ENCODE data around the gene ATP5PO.
A peak's percentile ranks its signal among the peaks of the same experiment; 100 is the strongest.
"Not testable (repeated sequence)": the region's sequence is repeated elsewhere in the genome, so short reads cannot be mapped to it uniquely, and the experiment has no call there.

ATP5PO gene

DNA sequence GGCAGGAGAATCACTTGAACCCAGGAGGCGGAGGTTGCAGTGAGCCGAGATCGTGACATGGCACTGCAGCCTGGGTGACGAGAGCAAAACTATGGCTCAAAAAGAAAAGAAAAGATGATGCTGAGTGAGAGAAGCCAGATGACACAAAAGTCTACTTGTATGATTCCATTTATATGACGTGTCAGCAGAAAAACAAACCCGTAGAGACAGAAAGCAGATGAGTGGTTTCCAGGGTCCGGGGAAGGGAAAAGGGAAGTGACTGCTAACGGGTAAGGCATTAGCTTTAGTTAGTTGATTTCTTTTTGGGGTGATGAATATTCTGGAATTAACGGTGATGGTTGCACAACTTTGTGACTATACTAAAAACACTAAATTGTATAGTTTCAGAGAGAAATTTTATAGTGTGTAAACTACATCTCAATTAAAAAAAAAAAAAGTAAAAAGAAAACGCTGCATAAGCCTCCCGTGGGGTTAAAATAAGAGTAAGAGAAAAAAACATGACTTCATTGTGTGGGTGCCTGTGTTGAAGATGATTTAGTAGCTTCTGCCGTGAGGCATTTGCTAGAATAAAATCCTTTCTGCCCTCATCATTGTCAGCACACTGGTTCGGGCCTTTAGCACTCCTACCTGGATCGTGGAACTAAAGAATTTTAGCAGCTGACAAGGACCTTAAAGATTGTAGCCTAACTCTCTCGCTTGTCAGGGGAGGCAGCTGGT, 24.7 kb upstream of the ATP5PO start:
- DNase-seq: peak; percentile 97

DNA sequence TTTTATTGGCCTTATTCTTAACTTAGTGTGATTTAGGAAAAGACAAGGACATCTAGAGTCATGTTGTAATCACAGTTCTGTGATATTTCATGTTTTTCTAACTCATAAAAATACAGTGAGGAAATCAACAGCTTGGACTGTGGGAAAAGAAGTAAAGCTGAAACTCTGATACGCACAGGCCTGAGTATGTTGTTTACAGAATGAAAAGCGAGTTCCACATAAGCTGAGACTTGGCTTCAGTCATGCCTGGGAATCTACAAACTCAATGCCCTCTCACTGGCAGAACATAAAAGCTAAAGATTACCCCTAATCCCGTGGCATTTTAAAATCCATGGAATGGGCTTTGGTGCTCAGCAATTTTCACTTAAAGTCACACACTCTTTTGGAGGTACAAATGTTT, 23.6 kb upstream of the ATP5PO start:
- no peak for DNase-seq

- DNase-seq: no peak
Measured at GRCh38 chr21:33938381-33938780, 22.8 kb upstream of the ATP5PO start.

DNA sequence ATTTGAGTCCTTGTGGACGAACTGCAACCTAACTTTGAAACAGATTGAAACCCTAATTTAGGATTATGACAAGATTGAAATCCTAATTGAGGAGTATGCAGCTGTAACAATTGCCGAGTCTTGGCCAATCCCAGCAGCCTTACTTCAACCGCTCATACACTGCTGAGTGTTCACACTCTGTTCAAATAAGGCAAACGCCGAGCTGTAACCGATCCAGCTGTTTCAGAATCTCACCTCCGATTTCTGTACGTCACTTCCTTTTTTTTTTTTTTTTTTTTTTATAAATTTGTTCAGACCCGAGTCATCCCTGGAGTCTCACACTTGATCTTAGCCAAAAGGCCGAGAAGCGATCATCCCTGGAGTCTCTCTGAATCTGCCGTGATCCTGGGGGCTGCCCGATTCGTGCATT, 22.3 kb upstream of the ATP5PO start:
- no peak for DNase-seq

DNA sequence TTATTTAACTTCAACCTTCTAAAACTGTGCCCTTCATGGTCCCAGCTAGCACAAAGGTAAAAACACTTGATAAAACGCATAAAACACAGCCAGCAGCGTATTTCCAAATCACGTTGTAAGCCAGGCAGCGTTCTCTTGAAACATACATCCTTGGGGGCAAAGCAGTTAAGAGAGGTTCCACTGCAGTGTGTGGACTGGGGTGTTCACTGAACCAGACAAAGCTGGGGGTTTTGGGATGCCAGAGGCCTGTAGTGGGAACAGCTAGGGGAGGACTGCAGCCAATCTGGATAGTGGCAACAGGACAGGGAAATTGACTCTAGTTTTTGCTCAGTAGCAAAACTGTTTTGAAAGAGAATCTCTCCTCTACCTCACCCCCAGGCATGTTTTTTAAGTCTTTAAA, 21.5 kb upstream of the ATP5PO start:
- DNase-seq: no peak

- DNase-seq: no peak
Measured at GRCh38 chr21:33936301-33937038, 20.9 kb upstream of the ATP5PO start.

GRCh38 chr21:33932731-33933130, 17.1 kb upstream of the ATP5PO start:
- no peak for DNase-seq

DNA sequence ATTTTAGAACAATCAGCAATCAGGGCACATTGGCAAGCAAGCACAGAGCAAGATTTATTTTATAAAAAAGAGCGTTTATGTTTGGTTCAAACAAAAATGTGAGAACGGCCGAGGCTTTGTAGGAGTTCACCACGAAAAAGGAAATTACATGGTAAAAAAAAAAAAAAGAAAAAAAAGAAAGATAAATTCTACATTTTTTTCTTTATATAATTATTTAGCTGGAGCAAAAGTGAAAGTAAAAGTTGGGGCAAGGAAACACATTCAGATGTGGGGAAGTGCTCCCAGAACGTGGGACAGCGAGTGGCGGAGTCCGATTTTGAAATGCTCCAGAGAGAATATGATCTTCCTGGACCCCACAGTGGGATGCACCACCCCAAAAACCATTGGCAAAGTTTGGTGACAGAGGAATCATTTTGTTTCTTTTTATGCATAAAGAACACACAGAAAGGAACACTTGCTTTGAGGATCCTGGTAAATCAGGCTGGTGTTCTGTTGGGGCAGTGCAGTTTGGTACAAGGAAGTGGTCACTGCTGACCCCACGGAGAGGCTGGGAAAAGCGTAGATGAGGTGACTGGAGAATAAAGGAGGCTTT, 16.3 kb upstream of the ATP5PO start:
- DNase-seq: no peak

- DNase-seq: not testable (repeated sequence)
Measured at GRCh38 chr21:33931052-33931798, 15.6 kb upstream of the ATP5PO start.

DNA sequence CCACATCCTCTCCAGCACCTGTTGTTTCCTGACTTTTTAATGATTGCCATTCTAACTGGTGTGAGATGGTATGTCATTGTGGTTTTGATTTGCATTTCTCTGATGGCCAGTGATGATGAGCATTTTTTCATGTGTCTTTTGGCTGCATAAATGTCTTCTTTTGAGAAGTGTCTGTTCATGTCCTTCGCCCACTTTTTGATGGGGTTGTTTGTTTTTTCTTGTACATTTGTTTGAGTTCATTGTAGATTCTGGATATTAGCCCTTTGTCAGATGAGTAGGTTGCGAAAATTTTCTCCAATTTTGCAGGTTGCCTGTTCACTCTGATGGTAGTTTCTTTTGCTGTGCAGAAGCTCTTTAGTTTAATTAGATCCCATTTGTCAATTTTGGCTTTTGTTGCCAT, 10.6 kb upstream of the ATP5PO start:
- DNase-seq: not testable (repeated sequence)

DNA sequence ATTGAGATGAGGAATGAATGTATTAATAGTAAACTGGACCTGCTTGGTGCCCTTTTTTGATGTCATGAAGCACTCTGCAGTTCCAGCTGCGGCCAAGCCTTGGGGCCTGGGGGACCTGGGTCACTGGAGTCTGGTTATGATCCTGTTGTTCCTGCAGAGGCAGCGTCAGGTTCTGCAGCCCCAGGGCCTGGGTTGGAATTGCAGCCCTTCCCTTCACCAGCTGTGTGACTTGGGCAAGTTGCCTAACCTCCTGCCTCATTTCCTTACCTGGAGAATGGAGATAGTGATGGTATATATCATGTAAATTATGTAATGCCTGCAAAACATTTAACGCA, 9.1 kb upstream of the ATP5PO start:
- DNase-seq: no peak

DNA sequence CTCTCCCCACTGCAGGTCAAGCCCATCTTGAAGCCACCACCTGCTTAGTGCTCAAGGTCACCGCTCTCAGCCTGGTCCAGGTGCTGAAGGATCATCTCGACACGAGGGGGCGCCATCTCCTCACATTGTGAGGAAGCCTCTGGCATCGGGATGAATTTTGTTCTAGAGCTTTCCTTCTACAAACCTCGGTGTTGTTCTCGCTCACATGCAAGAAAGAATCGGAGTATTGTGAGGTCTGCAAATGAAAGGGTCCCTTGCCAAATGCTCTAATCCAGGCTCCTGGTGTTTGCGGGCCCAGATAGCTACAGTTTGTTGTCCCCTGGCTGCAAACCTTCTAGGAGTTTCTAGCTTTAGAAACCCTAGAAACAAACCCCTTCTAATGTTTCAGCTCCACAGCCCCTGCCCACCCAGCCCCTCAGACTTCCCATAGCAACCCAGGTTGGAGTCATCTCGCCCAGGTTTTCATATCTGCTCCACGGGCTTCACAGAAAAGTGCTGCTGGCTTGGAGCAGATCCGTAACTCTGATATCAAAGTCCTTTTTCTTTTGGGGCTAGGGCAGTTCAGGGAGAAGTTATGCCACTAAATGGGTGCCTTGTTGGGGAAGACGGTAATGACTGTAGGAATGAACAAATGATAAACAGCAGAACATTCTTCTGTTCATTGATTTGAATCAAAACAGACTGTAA, 8.6 kb upstream of the ATP5PO start:
- DNase-seq: peak; percentile 70

- no peak for DNase-seq
Measured at GRCh38 chr21:33917421-33917820, 1.8 kb upstream of the ATP5PO start.

GRCh38 chr21:33916200-33916567, 580 bp upstream of the ATP5PO start:
- no peak for DNase-seq

DNA sequence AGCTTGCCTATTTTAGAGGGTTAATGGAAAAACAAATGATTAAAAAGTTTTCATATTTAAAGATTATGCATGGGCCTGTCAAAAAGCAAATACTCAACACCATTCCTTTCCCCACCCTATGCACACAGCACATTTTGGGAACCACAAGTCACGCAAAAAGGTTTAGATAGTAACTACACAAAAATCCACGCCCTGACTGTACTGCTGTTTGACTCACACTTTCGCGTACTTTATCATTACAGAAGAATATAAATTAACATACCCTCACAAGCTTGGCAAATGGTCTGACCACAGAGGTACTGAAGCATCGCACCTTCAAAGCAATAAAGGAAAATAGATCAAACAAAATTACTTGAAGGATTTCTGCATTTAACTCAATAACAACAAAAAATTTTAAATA, 1.4 kb downstream of the ATP5PO start:
- DNase-seq: no peak

- no peak for DNase-seq
Measured at GRCh38 chr21:33909756-33910155, 5.8 kb downstream of the ATP5PO start.

- DNase-seq: no peak
Measured at GRCh38 chr21:33908760-33909159, 6.8 kb downstream of the ATP5PO start.

DNA sequence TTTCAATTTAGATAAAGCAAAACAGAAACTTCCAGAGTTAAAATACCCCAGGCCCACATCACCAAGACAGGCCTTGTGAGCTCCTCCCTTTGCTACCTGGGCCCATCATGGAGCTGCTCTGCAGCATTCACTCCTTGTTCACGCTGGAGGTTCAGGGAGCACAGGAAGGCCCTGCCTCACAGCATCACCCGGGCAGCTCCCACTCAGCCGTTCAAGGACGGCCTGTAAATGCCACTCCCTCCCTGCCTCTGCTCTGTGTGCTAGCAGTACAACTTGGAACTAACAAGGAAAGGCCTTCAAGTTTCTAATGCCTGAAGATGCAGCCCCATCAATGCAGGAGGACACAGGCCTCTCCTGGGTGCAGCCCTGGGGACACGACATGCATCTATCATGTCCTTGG, 11.6 kb downstream of the ATP5PO start:
- DNase-seq: no peak

- DNase-seq: no peak
Measured at GRCh38 chr21:33902349-33902748, 13.3 kb downstream of the ATP5PO start.

DNA sequence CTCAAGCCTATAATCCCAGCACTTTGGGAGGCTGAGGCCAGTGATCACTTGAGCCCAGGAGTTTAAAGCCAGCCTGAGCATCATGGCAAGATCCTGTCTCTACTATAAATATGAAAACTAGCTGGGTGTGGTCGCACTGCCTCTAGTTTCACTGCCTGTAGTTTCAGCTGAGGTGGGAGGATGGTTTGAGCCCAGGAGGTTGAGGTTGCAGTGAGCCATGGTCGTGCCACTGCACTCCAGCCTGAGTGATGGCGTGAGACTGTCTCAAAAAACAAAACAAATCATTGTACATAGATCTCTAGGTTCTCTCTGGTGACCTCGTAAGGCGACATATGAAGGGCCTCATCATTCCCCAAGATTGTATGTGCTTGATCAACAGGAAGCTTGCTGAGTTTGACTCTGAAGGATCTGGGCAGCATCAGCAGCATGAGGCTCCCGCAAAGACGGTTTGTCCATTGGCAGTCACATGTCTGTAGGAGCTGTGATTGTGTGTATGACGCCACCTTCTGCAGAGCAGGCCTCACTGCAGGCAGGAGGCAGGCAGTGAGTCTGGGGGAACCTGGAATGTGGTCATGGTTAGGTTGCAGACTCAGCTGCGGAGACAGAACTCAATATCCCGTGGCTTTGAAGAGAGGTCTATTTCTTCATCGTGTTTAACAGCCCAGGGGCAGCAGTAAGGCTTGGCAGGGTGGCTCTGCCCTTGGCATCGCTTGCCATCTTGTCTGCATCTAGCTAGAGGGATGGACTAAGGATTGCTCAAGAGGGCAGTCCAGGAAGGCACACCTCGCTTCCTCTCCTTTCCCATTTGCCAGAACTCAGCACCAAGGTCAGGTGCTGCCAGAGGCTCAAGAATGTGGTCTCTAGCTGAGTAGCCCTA, 14.0 kb downstream of the ATP5PO start:
- peak; percentile 52 for DNase-seq

- DNase-seq: no peak
Measured at GRCh38 chr21:33899199-33899598, 16.4 kb downstream of the ATP5PO start.

- DNase-seq: no peak
Measured at GRCh38 chr21:33898586-33898985, 17.0 kb downstream of the ATP5PO start.
